HCT116 (cell line): ENCODE results near the gene CCBE1.

Experiments used
- EZH2 ChIP-seq: fragments of 200-600 bp; sonication (generic); IDR thresholded peaks from 2 replicates; pipeline ENCODE4 v1.6.1; 2017; ENCODE audit warnings: antibody characterized with exemption, mixed run types
- POLR2A ChIP-seq: IDR thresholded peaks from 2 replicates; pipeline ENCODE4 v1.7.0; 2011; ENCODE audit warnings: borderline replicate concordance; ENCODE audit not compliant: insufficient read depth, insufficient read length; ENCODE audit errors: extremely low read depth
- TF ChIP-seq, protein P1 (sequence below), 3 experiments: fragments of 200-600 bp in 1 of 3; sonication (generic) in 1 of 3; IDR thresholded peaks in 2 of 3; conservative IDR thresholded peaks in 1 of 3; 2 replicates each; pipeline ENCODE4 v1.5.1; 2012 to 2017; ENCODE audit warnings: low read depth in 2 of 3, low read length in 2 of 3, antibody characterized with exemption in 1 of 3, borderline replicate concordance in 1 of 3, control low read depth in 1 of 3, mild to moderate bottlenecking in 1 of 3, mixed read lengths in 1 of 3, mixed run types in 1 of 3, moderate library complexity in 1 of 3; ENCODE audit not compliant: insufficient read depth in 1 of 3

GRCh38 chr18:59658941-59659340 is 38.3 kb downstream of the CCBE1 start:
- TF ChIP-seq EZH2 = no peak
- TF ChIP-seq POLR2A = no peak
- TF ChIP-seq, protein P1, sequence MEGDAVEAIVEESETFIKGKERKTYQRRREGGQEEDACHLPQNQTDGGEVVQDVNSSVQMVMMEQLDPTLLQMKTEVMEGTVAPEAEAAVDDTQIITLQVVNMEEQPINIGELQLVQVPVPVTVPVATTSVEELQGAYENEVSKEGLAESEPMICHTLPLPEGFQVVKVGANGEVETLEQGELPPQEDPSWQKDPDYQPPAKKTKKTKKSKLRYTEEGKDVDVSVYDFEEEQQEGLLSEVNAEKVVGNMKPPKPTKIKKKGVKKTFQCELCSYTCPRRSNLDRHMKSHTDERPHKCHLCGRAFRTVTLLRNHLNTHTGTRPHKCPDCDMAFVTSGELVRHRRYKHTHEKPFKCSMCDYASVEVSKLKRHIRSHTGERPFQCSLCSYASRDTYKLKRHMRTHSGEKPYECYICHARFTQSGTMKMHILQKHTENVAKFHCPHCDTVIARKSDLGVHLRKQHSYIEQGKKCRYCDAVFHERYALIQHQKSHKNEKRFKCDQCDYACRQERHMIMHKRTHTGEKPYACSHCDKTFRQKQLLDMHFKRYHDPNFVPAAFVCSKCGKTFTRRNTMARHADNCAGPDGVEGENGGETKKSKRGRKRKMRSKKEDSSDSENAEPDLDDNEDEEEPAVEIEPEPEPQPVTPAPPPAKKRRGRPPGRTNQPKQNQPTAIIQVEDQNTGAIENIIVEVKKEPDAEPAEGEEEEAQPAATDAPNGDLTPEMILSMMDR (IDR thresholded peaks at IDR 0.05 in 2 of 3, conservative IDR thresholded peaks at IDR 0.05 in 1 of 3; ENCODE audit: borderline replicate concordance in 1 of 3, insufficient read depth in 1 of 3, low read depth in 2 of 3, low read length in 2 of 3) = no peak
